GM12875 (cell line): Measurements from ENCODE around the gene TM9SF4.

Experiments
- H3K4me3 ChIP-seq: one replicate; pipeline ENCODE4 v1.5.1; 2011; ENCODE audit warnings: low read depth, low read length, control low read depth
- TF ChIP-seq, protein P1 (sequence below): IDR thresholded peaks from 2 replicates; pipeline ENCODE4 v1.5.1; 2011; ENCODE audit warnings: low read depth, mild to moderate bottlenecking, control low read depth, inconsistent platforms, low read length, moderate library complexity, borderline replicate concordance; ENCODE audit not compliant: insufficient read depth

The TM9SF4 gene, protein sequence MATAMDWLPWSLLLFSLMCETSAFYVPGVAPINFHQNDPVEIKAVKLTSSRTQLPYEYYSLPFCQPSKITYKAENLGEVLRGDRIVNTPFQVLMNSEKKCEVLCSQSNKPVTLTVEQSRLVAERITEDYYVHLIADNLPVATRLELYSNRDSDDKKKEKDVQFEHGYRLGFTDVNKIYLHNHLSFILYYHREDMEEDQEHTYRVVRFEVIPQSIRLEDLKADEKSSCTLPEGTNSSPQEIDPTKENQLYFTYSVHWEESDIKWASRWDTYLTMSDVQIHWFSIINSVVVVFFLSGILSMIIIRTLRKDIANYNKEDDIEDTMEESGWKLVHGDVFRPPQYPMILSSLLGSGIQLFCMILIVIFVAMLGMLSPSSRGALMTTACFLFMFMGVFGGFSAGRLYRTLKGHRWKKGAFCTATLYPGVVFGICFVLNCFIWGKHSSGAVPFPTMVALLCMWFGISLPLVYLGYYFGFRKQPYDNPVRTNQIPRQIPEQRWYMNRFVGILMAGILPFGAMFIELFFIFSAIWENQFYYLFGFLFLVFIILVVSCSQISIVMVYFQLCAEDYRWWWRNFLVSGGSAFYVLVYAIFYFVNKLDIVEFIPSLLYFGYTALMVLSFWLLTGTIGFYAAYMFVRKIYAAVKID

DNA sequence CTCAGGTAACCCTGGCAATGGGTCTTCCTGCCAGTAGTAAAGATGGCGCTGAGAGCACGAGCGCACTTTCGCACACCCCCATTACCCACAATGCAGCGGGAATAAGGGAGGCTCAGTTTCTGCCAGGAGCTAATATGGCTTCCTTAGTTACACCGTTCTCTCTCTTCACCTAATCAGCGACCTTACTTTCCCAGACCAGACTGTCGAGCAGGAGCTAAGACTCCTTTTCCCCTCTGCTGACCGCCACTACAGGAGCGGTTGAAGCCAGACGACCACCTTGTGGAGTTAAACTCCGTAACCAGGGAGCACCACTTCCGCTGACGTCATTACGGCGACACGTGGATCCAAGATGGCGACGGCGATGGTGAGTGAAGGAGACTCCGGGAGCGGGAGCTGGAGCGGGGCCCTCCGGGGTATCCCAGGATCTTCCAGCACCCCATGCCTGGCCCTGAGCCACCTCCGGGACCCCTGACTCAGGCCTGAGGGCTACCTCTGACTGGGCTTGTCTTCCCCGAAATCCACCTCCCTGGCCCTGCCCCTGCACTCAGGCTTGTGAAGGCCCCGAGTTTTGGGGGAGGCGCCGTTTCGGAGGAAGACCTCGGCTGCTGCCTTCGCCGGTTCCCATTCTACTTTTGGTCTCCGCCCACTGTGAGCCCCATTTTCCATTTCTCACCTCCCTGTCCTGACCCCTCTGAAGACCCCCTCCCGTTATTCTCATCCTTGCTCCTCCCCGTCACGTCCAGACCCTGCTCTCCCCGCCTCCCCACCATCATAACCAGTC, at the start of gene TM9SF4:
Gene TM9SF4, plus strand, starts transcription at position 323 of the 781 bp plus-strand sequence. Its CDS starts 27 bp downstream, at position 350.
- TF ChIP-seq, protein P1, sequence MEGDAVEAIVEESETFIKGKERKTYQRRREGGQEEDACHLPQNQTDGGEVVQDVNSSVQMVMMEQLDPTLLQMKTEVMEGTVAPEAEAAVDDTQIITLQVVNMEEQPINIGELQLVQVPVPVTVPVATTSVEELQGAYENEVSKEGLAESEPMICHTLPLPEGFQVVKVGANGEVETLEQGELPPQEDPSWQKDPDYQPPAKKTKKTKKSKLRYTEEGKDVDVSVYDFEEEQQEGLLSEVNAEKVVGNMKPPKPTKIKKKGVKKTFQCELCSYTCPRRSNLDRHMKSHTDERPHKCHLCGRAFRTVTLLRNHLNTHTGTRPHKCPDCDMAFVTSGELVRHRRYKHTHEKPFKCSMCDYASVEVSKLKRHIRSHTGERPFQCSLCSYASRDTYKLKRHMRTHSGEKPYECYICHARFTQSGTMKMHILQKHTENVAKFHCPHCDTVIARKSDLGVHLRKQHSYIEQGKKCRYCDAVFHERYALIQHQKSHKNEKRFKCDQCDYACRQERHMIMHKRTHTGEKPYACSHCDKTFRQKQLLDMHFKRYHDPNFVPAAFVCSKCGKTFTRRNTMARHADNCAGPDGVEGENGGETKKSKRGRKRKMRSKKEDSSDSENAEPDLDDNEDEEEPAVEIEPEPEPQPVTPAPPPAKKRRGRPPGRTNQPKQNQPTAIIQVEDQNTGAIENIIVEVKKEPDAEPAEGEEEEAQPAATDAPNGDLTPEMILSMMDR, result no peak
- H3K4me3 ChIP-seq, result peak within 1 kb of the TSS; percentile 63

DNA sequence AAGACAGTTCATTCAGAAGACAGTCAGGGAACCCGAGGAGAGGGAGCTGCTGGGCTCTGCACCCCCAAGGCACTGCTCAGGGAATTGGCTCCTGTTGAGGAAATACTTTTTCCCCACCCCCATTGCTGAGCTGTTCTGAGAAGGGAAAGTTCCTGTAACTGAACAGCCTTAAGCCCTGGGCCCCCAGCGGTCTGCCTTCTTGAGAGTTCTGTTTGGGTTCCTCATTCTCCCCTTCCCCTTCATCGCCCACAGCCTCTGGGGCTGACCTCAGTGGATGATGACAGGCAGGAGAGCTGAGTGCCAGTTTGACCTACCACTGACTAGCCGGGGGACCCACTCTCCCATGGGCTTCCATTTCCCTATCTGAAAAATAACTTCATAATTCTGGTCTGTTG, 46.7 kb upstream of the TM9SF4 start:
- TF ChIP-seq, protein P1, result no peak
- no peak overlapping the region for H3K4me3 ChIP-seq

DNA sequence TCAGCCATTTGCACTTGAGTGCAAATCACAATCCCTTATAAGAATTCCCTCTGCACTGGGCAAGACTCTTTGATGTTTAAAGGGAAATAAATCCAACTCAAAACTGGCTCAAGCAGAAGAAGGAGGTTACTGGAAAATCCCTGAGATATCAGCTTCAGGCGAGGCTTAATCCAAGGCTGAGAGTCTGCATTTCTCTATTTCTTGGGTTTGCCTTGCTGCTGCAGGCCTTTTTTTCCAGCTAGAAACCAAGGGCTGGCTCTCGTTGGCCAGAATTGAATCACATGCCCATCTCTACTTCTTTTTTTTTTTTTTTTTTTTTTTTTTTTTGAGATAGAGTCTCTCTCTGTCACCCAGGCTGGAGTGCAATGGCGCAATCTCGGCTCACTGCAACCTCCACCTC, 45.8 kb upstream of the TM9SF4 start:
- H3K4me3 ChIP-seq, result no peak overlapping the region
- TF ChIP-seq, protein P1, result no peak

DNA sequence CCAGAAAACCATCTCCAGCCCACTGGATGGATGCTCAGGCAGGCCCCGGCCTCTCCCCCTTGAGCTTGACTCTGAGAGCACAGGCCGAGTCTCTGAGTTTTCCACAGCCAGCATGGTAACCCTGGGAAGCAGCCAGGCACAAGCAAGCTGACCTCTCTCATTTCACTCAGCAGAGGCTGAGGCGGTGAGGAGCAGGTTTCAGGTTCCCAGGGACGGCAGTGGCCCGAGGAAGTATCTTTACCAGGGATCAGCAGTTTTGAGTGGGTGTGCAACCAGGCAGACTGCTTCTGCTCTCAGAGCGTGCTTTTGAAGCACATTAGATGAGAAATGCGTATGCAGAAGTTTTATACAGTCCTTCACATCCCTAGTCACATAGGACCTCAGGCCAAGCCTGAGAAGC, 44.8 kb upstream of the TM9SF4 start:
- no peak overlapping the region for H3K4me3 ChIP-seq
- TF ChIP-seq, protein P1, result no peak

DNA sequence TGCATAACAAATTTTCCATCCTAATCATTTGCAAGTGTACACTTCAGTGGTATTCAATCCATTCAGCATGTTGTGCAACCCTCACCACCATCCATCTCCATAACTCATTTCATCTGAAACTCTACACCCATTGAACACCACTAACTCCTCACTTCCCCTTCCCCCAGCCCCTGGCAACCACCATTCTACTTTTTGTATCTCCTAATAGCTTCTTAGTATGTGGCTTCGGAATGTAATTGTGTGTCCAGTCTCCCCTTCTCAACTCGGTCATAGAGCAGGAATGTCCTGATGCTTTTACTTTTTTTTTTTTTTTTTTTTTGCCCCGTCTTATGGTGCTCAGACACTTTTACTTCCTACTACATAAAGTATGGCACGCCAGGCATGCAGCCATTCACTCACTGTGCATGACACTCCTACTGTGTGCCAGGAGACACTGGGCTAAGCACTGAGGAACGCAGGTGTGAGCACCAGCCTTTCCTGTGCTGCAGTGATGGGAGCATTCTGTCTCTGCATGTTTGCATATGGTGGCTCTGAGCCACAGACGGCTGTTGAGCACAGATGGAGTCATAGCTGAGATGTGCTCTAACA, 42.2 kb upstream of the TM9SF4 start:
- TF ChIP-seq, protein P1, result no peak
- H3K4me3 ChIP-seq, result no peak overlapping the region

DNA sequence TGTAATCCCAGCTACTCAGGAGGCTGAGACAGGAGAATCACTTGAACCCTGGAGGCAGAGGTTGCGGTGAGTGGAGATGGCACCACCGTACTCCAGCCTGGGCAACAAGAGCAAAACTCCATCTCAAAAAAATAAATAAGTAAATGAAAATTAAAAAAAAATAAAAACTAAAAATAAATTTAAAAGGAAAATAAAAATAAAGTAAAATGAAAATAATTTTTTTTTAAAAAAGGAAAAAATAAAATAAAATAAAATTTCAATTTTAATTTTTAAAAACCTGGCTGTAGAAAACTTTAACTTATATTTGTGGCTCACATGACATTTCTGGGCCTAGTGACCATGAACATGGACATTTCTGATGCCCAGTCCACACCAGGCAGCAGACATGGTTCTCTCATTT, 41.3 kb upstream of the TM9SF4 start:
- TF ChIP-seq, protein P1, result no peak

More for the DNA sequence above, 41.3 kb upstream of the TM9SF4 start:
- H3K4me3 ChIP-seq, result no peak overlapping the region
